Amniotic epithelial cell (primary cell): Measurements from ENCODE around the gene TEAD4.

Experiments
- DNase-seq: peaks from one replicate; pipeline ENCODE4 v3.0.0-alpha.2; 2010; ENCODE audit warnings: low read depth

TEAD4 gene

DNA sequence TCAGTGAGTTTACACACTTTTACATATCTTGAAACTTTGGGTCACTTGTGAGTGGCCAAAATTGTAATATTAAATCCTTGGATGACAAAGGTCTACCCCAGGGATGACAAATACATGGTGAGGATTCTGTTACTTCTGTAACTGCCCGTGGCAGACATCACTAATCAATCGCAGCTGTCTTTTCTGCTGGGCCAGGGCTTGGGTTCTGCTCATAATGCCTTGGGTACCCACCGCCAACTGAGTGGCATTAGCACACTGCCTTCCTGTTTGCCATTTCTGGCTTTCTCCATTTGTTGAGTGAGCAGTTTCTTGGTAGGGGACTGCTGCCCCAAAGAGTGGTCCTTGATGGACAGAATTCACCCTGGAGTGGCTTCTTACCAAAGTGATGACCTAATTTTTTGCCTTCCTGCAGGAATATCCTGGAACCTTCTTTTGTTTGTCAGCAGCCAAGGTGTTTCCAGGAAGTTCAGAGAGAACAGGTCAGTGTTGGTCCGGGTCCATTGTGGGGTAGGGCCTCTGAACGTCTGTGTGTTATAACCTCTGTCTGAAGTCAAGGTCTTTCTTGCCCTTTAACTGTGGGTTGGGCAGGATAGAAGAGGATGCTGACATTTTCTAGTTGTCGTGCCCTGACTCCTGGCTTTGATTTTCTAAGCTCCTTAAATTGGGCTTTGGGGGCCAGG is 124.2 kb downstream of the TEAD4 start:
- no peak for DNase-seq

DNA sequence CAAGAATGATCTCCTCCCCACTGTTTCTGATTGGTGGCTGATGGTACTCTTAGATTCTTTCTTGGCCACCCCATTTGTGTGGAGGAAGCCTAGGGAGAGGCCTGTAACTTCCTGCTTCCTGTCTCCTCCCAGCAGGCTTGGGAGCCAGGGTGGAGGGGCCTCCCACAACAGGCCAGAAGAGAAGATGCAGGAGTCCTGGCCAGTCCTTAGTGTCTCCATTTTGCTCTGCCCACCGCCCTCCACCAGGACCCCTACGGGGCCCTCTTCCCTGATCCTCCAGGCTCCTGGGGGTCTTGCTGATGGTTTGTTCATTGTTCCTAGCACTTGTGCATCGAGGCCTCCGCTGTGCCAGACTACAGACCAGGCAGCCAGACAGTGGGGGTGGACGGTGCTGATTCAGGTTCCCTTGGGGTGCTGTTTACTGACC is 124.7 kb downstream of the TEAD4 start:
- DNase-seq, result peak; percentile 45

DNA sequence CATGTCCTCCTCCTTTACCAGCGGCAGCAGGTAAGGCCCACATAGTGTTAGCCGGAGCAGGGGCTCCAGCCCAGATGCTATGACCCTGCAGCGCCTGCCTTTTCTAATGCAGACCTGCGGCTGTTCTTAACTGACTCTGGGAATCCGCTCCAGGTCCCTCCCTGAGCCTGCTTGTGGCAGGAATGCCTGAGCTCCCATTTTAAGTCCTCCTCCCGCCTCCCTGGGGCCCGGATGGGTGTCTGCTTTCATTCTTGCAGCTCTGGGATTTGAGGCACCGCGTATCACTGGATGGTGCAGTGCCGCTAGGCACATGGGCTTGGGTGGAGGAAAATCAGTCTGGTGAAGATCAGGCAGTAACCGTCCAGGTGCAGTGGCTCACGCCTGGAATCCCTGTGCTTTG is 125.5 kb downstream of the TEAD4 start:
- no peak for DNase-seq

DNA sequence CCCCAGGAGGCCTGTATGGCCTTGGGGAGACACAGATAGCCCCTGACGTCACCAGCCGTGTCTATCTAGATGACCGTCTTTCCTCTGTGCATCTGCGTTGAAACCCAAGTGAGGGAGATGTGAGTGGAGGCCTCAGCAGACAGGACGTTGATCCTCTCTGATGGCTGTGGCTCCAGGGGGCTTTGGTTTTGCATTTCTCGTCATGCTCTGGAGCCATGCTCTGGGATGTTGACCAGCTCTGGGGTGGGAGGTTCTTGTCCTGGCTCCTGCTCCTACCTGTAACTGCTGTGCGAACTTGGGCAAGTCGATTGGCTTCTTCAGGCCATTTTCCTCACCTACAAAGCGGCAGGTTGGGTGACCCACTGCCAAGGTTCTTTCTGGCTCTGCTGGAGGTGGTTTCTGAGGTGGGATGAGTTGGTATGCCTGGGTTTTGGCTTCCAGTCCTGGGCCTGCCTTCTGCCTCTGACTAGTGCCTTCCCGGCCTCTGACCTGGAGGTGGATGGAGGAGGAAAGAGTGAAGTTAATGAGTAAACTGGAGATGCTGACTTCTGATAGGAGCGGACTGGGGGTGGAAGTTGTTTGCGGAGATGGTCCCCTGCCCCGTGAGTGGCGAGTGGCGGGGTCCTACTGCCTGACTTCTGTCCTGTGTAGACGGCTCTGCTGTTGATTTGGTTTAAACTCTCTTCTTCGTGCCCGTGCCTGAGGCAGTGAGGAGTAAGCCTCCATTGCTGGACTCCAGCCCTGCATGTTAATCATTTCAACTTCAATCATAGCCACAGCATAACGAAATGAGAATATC is 126.3 kb downstream of the TEAD4 start:
- DNase-seq, result no peak

DNA sequence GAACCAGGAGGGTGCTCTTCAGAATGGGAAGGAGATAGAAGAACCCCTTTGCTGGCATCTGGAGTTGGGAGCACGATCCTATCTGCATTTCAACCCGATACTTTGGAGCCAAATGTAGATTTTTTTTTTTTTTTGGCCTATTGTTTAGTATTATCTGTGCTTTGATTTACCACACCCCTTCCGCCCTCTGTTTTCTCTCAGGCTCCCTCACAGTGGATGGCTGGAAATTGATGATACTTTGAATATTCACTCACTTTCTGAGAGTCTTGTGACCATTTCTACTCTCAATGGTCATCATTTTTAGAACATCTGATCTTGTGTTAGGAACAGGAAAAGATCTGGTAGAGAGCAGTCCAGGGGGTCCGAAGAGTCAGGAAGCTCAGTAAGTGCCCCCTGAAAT is 127.0 kb downstream of the TEAD4 start:
- no peak for DNase-seq

DNA sequence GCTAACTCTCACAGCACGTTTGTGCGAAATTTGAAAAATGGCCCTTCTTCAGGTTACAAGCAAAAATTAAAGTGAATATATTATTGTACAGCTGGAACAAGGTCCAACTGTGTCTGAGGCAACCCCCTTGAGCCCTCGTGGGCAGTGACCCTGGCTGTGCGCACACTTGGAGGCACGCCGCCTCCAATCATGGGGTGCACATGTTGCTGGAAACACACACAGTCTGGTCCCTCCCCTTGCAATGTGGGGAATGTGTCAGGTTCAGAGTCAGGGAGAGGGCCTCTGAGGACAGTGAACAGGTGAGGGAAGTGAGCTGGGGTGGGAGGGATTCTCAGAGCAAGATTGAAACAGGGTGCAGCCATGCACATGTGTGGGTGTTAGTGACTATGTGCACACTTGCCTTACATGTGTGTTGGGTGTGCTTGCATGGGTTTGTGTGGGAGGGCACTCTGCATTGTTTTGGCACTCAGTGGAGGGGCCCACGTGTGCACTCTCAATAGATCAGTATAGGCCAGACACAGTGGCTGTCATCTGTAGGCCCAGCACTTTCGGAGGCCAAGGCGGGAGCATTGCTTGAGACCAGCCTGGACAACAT is 127.6 kb downstream of the TEAD4 start:
- DNase-seq, result no peak

DNA sequence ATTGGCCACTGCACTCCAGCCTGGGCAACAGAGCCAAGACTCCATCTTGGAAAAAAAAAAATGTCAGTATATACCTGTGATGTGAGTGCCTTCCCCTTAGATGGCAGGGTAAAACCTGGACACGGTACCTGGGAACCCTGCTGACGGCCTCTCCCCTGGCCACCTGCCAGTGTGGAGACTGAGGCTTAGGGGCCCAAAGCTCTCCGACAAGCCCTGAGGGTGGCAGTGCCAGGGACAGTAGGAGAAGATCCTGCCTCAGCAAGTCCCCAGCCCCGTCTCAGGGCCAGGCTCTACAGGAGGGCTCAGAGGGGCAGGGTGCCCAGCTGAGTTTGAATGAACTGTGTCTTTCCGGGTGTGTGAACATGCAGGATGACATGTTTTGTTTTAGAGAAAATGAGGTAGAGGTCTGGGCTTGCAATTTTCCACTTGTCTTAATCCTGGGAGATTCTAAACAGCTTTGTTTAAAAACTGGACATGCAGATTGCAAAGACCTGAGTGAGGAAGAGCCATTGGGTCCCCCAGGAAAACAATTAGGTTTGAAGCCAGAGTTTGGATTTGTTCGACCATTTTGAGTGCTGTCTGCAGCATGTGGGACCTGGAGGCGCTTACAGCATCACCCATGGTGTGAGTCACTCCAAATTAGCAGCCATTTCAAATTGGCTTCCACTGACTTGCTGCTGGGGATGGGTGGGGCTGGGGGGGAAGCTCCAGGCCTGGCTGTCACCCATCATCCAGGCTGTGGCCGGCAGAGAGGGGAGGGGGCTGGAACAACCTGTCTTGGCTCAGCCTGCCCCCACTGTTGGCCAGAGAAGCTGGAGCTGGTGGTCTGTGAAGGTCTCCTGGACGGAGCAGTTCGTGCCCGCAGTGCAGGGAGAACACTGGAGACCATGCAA is 128.8 kb downstream of the TEAD4 start:
- no peak for DNase-seq

DNA sequence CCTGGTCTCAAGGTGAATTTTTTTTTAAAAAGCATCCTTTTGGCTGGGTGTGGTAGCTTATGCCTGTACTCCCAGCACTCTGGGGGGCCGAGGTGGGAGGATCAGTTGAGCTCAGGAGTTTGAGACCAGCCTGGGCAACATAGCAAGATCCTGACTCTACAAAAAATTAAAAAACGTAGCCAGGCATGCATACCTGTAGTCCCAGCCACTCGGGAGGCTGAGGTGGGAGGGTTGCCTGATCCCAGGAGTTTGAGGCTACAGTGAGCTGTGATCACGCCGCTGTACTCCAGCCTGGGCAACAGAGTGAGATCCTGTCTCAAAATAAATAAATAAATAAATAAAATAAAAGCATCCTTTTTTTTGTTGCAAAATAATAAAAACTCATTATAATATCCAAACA is 130.4 kb downstream of the TEAD4 start:
- no peak for DNase-seq
